Kidney glomerular epithelial cell (primary cell): Measurements from ENCODE around the gene MERTK.
"Not testable (repeated sequence)": the region's sequence is repeated elsewhere in the genome, so short reads cannot be mapped to it uniquely, and the experiment has no call there.

Experiments
- DNase-seq: peaks from one replicate; lab custom pipeline; 2025; lab: John Stamatoyannopoulos, UW

The MERTK gene

DNA sequence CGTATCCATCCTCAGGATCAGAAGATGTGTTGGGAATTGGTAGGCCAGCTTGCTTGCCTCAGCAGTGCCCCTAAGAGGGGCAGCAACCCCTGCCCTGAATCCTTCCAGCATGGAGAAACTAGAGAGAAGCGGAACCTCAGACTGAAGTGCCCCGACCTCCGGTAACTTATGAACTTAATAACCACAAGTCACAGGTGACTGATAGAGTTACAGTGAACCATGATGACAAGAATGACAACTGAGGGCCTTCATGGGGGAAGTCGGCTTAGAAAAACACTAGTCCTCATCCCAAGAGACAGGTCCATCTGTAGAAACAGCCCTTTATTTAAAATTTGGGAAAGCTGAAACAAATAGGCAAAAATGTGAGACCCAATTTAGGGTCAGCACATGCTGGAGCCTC lies 114.1 kb downstream of the MERTK start:
- DNase-seq, result no peak

DNA sequence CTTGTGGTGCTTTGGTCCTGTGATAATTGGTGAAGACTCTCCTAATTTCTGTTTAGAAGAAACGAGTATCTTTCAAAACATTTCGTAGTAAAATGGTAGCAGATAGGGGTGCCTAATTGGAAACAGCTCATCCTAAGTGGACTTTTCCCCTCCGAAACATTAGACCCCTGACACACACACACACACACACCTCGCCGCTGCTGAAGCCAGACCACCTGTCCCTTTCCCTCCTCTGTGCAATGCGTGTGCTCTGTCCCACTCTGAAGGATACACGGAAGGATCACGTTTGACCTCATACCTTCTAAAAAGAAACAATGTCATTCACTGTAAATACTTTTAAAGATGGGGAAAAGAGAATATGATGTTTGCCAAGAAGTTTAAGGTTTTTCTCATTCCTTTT lies 120.4 kb downstream of the MERTK start:
- DNase-seq, result no peak

DNA sequence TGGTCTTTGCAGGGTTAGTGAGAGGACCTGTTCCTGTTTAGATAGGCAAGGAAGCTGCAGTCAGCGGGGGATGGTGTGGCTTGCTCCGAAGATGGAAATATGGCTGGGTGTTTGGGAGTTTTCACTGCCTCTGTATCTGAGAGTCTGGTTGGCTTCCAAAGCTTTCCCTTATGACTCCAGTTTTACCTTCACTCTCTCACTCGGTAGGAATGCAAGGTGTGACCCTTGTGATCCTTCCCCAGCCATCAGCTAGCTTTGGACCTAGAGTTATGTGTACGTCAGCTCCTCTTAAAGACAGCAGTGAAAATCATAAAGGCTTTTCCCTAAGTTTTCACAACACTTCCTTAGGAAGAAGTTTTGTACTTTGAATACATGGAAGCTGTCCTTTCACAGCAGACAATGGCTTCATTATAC lies 121.2 kb downstream of the MERTK start:
- no peak for DNase-seq

DNA sequence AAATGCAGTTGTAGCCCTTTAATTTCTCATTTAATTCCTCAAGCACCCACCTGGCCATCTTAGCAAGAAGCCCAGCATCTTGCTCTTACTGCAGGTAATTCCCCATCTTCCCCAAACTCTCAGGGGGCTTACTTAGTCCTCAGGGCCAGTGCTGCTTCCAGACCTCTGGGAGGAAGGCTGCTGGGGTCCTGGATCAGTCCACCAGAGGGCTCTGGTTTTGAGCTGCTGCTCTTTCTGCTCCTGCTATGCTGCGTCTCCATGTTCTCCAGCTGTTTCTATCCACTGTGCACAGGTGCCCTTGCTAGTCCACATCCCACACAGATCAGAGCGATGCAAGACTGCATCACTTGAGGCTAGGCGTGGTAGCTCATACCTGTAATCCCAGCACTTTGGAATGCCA lies 122.2 kb downstream of the MERTK start:
- DNase-seq, result no peak

DNA sequence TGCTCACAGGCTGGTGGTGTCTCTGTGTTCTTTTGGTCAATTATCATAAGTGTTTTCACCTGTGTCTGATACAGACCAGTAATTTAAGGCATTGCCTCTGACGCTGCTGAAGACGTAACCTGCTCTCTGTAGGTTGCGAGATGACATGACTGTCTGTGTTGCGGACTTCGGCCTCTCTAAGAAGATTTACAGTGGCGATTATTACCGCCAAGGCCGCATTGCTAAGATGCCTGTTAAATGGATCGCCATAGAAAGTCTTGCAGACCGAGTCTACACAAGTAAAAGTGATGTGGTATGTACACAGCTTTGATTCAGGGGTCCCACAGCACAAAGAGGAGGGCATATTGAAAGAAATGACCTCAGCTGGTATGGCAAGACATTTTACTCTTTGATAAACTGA lies 122.9 kb downstream of the MERTK start:
- no peak for DNase-seq

DNA sequence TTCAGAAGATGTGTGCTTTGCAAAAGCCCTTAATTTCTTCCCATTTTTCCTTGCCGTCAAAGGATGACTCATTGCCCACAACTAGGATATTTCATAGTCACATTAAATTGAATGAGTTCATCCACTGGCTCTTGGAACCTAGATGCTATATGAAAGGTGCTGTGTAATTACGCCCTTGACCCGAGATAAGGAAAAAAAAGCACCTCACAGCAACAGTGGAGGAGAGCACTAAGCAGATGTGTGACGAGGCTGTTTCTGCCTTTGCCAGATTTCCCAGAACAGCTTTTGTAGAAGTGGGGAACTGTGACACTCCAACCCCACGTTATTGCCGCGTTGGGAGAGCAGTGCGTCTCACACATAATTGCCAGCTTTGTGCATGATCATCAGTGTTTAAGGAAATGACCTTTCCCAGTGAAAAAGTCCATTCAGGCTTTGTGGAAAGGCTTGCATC lies 123.4 kb downstream of the MERTK start:
- no peak for DNase-seq

DNA sequence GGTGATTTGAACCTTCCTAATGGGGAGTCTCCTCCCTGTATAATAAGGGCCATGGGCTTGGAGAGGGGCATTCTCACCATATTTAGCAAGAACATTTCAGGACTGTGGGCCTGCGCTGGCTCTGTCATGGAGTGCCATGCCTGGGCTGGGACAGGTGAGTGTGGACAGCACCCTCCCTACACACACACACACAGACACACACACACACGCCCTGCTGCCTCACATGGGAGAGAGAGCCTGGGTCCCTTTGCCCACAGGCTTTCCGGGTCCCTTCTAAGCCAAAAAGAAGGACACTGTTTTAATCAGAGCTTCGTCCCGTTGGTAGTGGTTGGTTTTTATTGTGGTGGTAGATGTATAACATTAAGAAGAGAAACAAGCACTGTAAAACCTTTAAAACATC lies 125.3 kb downstream of the MERTK start:
- DNase-seq, result no peak

DNA sequence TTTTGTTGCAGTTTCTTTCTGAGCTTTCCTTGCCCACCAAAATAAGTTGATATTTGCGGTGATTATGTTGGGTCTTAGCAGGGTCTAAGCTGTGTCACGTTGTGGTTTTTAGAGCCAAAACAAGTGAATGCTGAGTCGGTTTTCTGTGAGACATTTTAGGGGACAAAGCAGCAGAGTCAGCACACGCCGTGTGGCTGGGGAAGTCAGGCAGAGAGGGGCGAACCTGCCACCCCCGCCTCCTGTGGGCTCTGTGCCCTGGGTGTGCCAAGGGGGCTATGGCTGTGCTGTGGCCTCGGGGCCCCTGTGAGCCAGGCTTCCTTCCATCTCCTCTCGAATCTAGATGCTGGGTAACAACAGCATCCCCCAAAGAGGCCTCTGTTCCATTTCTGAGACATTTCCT lies 125.8 kb downstream of the MERTK start:
- no peak for DNase-seq

DNA sequence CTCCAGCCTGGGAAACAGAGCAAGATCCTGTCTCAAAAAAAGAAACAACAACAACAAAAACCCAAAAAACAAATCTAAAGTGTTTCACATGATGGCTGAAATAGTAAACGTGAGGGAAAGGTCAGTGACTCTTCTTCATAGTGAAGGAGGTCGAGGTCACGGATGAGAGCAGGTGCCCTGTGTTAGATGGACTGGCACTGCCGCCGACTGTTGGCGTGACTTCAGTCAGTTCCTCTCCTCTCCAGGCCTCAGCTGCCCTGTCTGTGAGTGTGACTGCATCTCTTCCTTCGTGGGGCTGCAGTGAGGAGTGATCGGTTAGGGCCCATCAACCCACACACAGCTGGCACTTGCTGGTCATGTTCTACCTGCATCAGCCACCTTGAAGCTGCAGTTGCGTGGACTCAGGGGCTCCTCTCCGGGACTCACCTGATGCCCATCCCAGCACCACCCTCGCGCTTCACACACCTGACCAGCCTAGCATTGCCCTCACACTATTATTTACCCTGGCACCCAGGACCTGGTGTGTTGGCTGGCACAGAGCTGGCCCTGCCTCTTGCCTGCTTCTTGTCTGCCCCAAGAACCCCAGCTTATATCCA lies 126.6 kb downstream of the MERTK start:
- no peak for DNase-seq

DNA sequence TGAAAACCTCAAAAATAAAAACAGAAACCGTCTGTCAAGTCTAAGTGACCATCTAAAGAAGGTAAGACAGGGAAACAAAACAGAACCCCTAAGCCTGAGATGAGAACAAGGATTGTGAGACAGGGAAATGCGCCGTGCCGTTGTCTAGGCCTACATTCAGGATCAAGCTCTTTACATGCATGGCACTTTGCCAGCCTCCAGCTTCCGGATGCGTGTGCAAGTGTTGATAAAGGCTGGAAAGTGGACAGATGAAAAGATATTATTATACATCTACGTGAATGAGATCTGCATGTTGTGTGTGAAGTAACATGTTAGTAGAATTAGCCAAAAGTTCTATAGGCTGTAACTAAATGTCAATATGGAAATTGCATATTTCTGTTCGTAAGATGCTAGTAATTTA lies 128.1 kb downstream of the MERTK start:
- DNase-seq, result no peak

DNA sequence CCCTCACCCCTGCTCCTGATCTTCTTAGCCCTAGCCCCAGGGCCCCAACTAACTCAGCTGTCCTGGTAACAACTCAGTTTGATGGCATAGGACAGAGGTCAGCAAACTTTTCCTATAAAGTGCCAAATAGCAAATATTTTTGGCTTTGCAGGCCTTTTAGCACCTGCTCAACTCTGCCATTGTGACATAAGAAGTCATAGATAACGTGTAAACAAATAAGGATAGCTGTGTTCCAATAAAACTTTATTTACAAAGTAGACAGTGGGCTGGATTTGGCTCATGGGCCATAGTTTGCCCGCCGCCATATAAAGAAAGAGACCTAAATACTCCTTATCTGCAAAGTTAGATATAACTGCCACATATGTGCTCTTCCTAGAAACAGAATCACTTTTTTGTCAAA lies 129.4 kb downstream of the MERTK start:
- DNase-seq, result no peak

DNA sequence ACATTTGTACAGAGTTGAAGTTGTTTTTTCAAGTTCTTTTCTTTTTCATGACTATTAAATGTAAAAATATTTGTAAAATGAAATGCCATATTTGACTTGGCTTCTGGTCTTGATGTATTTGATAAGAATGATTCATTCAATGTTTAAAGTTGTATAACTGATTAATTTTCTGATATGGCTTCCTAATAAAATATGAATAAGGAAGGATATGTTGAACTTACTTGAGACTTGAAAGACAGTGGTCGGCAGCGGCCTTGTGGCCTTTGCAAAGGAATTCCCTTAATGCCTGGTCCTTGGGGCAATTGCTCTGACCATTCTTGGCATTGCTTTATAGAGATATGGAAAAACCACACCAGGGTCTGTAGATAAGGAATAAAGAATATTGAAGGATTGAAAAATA lies 130.8 kb downstream of the MERTK start:
- DNase-seq, result no peak

DNA sequence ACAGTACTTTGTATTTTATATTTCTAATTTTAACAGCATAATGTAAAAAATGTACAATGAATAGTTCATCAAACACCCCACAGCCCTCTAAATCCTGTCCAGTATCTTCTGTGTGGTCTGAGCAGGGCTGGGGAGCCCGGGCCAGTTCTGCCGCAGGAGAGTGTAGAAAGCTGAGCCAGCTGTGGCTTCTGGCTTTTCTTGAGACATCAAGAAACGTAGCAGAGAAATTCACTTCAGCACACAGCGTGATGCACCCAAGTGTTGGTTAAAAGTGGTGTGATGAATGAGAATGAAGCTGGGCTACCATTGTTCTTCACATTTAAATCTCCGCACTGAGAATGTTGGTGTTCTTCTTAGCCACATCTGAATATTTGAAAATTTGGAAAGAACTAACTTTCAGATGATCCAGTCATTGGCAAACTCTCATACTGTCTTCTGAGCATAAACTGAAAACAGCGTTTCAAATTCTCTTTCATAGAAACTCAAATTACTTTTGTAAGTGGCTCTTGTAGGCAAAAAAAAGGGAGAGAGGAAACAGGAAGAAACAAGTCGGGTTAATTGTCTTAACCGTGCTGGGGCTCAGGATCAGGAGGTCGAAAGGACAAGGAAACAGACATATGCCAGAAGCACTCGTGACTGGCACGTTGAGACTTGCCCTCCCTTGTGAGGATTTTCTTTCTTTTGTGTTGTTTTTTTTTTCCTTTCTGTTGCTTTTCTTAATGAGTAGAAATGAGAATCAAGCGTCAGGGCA lies 133.2 kb downstream of the MERTK start:
- DNase-seq, result no peak

DNA sequence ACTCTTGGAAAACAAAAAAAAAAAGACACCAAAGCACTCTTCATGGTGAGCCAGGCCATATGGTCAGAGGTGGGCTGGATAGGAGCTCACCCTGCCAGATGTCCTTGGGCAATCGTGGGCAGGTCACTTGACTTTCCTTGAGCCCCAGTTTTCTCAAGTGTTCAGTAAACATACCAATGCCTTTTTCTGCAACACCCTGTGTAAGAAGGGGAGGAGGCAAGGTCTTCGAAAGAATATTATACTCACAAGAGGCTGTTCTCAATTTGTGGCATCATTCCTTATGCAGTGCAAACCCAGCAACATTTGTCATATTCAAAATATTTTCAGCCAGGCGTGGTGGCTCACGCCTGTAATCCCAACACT lies 133.8 kb downstream of the MERTK start:
- no peak for DNase-seq

DNA sequence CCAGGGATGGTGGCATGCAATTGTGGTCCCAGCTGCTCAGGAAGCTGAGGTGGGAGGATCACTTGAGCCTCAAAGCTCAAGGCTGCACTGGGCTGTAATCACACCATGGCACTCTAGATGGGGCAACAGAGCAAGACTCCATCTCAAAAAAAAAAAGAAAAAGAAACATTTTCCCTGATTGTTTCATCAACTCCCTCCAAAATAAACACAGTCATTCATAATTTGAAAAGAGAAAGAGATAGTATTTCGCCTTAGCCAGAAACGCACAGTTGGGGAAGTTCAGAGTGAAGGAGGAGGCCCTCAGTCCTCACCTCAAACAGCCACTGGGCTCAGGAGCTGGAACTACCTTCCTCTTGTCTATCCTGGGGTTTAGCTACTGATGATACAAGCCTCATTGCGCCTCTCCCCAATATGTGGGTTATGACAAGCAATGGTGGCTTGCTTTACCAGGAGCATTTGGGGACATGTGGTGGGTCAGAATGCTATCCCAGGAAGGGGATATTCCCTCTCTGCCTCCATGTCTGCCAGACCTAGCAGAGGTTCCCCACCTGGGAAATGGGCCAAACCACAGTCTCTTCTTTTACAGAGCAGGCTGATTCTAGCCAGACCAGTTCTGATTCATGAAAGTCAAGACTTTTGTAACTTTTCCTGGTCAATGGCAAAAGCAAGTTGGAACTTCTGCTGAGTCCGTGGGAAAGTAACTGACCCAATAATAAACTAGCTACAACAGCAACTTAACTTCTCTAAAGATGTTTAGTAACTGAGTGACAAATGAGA lies 134.5 kb downstream of the MERTK start:
- DNase-seq, result peak; percentile 34

DNA sequence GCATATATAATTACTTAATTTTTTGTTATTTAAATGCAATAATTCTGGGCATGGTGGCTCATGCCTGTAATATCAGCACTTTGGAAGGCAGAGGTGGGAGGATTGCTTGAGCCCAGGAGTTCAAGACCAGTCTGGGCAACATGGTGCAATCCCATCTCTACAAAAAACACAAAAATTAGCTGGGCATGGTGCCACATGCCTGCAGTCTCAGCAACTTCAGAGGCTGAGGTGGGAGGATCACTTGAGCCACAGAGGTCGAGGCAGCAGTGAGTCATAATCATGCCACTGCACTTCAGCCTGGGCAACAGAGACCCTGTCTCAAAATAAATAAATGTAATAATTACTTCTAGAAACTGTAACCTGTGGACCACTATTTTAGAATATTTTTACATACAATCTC lies 135.2 kb downstream of the MERTK start:
- DNase-seq, result peak; percentile 34

DNA sequence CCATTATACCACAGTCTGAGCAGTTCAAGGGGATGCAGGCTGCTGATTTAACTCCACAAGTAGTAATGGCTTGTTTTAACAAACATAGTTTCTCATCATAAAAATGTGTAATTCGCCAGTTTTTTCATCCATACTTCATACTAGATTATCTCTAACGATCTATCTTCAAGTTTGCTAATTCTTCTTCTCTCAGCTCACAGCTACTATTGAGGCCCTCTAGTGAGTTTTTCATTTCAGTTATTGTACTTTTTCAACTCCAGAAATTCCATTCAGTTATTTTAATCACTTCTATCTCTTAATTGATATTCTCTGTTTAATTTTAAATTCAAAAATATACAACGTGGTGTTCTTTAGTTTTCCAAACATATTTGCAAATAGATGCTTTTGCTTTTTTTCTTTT lies 136.5 kb downstream of the MERTK start:
- DNase-seq, result no peak

DNA sequence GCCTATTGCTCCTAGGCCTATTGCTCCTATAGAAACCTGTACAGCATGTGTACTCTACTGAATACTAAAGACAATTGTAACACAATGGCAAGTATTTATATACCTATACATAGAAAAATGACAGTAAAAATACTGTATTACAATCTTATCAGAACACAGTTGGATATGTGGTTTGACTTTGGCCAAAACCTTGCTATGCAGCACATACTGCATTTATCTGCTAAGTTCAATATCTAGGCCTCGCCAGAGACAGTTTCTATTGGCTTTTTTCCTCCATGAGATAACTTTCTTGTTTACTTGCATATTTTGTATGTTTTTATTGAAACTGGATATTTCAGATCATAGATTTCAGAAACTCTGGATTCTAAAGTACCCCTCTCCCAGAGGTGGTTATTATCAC lies 137.4 kb downstream of the MERTK start:
- no peak for DNase-seq

DNA sequence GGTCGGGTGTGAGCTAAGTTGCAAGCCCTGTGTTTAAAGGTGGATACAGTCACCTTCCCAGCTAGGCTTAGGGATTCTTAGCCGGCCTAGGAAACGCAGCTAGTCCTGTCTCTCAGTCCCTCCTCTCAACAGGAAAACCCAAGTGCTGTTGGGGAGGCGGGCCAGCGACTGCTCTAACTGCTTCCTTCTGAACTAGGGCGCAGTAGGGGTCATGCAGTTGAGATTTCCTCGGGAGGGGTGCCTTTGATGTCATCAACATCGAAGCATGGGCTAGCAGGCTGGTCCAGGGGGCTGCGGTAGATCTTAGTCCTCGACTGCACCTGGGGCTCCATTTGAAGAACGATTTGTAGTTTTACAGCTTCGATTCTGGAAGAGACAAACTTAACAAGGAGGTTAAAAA lies 141.1 kb downstream of the MERTK start:
- DNase-seq, result not testable (repeated sequence)

DNA sequence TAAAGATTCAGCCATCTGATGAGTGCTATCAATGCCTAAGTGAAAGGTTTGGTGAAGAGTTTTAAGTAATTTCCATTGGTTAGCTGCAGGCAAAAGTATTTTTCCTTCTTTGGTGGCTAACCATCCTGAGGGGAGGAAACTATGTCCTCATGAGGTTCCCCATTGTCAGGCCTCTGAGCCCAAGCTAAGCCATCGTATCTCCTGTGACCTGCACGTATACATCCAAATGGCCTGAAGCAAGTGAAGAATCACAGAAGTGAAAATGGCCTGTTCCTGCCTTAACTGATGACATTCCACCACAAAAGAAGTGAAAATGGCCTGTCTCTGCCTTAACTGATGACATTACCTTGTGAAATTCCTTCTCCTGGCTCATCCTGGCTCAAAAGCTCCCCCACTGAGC lies 141.7 kb downstream of the MERTK start:
- not testable (repeated sequence) for DNase-seq

DNA sequence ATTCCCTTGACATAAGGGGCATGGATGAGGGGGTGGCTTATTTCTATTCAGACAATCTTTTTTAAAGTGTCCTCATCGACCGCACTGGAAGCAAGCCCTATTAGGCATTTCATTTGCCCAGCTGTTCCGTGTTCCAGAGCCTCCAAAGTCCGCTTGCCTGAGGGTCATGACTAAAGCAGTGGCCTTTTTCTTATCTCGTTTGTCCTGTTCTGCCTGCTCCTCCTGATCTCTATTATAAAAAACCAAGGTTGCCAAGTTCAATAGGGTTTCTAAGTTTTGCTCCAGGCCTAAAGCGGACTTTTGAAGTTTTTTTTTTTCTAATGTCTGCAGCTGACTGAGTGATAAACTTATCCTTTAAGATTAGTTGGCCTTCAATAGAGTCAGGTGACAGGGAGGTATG lies 143.1 kb downstream of the MERTK start:
- not testable (repeated sequence) for DNase-seq

DNA sequence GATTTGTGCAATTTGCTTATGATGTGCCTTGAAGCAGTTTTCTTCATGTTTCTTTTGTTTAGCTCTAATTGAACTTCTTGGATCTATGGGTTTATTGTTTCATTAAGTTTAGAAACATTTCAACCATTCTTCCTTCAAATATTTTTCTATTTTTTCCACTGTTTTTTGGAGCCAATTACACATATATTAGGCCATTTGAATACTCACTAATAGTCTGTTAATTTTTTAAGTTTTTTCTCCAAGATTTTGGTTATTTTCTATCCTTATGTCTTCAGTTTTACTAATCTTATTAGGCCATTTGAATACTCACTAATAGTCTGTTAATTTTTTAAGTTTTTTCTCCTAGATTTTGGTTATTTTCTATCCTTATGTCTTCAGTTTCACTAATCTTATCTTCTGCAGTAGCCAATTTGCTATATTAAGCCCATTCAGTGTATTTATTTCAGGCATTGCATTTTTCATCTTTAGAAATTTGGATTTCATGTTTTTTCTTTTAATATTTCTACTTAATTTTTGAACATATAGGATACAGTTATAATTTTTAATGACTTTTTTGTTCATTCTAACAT lies 147.1 kb downstream of the MERTK start:
- DNase-seq, result no peak

DNA sequence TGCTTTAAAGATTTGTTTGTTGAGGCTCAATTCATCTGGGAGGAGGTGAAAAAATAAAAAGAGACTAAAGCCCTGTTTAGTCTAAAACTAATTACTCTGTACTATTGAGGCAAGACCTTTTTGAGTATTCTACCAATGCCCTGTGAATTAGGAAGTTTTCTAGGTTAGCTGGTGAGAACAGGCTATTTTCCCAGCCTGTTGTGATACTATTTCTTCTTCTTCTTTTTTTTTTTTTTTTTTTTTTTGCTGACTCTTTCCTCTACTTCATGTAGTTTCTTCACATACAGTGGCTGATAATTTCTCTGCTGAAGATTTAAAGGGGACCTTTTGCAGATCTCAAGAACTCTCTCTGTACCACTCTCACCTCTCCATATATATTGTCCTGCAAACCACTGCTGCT lies 147.8 kb downstream of the MERTK start:
- no peak for DNase-seq
